Myocyte (in vitro differentiated cells): ENCODE results near the gene PTGES2. TPM values are rescaled to one million over a fixed set of nuclear protein-coding genes. Genes with fewer than 3 reads are reported as not detected.

Source experiments
- DNase-seq: peaks from one replicate; pipeline ENCODE4 v3.0.0-alpha.2; 2012; ENCODE audit warnings: low read depth
- polyA plus RNA-seq: library from polyadenylated mRNA; unstranded; fragments of >200 nt; gene quantifications from one replicate; pipeline ENCODE4 v1.2.1, GENCODE V29; 2012; ENCODE audit warnings: missing spikeins
- total RNA-seq: library from RNA; depleted of rRNA; stranded (reverse); fragments of >200 nt; gene quantifications from 2 replicates; pipeline ENCODE4 v1.2.3, GENCODE V29; 2014

Gene PTGES2
- total RNA-seq, result 65.9 and 68.6 TPM in 2 replicates
- polyA plus RNA-seq, result 60.2 TPM

- DNase-seq, result peak; percentile 92
Observed at GRCh38 chr9:128127568-128127989, at the start of gene PTGES2. PTGES2 (minus strand) TSS chr9:128127729; CDS start chr9:128127717, 12 bp downstream.

DNA sequence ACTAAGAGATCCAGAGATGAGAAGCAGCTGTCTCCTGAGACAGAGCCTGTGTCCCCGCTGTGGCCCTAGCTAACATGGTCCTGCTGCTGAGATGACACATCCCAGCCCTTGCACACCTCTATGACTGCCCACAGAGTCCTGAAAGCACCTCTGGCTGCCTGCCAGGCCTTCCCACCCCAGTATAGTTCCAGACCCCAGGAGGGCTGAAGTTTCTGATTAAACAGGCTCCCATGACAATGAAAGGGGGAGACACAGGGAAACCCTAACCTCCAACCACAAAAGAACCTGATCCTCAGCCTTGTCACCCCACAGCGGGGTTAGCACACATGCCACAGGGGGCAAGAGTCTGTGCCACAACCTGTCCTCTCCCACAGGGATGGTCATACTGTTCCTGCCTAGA lies 48.2 kb upstream of the PTGES2 start:
- DNase-seq, result peak; percentile 26

- no peak for DNase-seq
Observed at GRCh38 chr9:128175102-128175563, 47.6 kb upstream of the PTGES2 start.

- no peak for DNase-seq
Observed at GRCh38 chr9:128174062-128174461, 46.5 kb upstream of the PTGES2 start.

GRCh38 chr9:128169925-128170324 lies 42.4 kb upstream of the PTGES2 start:
- peak; percentile 71 for DNase-seq

DNA sequence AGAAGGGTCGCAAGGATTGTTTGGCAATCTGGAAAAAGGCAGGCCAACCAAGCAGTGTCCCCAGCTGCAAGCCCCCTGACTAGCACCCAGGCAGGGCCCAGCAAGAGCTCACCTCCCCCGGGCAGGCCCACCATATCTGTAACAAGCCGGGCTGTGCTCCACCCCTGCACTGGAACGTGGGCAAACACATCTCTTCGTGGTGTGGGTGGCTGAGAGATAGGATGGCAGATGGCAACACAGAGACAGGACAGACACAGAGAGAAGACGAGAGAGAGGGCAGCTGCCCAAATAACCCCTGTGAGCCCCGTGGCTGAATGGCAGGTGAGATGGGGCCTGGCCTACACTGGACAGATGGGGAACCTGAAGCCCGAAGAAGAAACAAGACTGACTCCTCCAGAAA lies 42.0 kb upstream of the PTGES2 start:
- DNase-seq, result peak; percentile 69

- peak; percentile 68 for DNase-seq
Observed at GRCh38 chr9:128168731-128169308, 41.3 kb upstream of the PTGES2 start.

DNA sequence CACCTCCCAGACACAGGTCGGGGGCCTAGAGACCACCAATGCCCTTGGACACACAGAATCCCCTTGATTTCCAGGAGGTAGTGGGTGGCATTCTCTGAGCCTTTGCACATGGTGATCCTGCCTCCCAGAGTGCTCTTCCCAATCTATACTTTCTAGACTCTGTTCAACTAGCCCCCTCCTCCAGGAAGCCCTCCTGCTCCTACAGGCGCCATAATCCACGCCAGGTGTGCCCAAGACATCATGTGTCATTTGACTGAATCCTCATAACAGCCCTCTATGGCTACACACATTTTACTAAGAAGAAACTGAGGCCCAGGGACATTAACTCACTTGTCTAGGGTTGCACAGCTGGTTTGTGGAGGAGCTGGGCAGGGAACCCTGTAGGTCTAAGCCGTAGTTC lies 39.7 kb upstream of the PTGES2 start:
- no peak for DNase-seq

DNA sequence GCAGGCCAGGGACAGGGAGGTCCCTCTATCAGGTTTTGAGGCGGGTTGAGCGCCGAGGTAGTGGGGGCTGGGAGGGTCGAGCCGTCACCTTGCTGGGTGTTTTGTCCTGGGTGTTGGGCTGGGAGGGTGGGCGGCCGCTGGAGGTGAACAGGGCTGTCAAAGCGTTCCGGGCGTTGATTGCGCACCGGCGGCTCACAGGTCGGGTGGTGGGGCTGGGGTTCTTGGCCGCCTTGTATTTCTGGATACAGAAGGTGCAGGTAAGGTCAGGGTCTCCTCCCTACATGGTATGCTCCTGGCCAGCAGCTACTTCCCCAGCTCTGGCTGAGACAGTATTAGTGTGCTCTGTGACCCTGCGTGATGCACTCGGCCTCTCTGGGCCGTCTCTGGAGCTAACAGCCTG lies 38.6 kb upstream of the PTGES2 start:
- no peak for DNase-seq

DNA sequence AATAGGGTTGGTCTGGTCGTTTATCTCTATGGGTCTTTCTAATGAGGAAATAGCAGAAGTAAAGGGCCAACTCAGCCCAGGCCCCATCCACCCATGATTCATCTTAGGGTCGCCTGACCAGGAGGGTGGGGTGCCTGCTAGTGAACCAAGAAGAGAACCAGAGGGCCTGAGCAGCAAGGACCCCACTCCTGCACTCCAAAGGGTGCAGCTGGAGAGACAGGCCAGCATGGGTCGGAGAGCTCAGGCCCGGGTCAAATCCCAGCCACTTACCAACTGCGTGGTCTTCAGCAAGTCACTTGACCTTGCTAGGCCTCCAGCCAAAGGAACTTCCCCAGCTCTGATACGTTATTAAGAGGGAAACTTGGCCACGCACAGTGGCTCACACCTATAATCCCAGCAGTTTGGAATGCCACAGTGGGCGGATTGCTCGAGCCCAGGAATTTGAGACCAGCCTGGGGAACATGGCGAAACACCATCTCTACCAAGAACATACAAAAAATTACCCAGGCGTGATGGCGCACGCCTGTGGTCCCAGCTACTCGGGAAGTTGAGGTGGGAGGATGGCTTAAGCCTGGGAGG lies 36.9 kb upstream of the PTGES2 start:
- DNase-seq, result peak; percentile 46

GRCh38 chr9:128163523-128164306 lies 36.2 kb upstream of the PTGES2 start:
- DNase-seq, result no peak

- peak; percentile 59 for DNase-seq
Observed at GRCh38 chr9:128163027-128163515, 35.5 kb upstream of the PTGES2 start.

DNA sequence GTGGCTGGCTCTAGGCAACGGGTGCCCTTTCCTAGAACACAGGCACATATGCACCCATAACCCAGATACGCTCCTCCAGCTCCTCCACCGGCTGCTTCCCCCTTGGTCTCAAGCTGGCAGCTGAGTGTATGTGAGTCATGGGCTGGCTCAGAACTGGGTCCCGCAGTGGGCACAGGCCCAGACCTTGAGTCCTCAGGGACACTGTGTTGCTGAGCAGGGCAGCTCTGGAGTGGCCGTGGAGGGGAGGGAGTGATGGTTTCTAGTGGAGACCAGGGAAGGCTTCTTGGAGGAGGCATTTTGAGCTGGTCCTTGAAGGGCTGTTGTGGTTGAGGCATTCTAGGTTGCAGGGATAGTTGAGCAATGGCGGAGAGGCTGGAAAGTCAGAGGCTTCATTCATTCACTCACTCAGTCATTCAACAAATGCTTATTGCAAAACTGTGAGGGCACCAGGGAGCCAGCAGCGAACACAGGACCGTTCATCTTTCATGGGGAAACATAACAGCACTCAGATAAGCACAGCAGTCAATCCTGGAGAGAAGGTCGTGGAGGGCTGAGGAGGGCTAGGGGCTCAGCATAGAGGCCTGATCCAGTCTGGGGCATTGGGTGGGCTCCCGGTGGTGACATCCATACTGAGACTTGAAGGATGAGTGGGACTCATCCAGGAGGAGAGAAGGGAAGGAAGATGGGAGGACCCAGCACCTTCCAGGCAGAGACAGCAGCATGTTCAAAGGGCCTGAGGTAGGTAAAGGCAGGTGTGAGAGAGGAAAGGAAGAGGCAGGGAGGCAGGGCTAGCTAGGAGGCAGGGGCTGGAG lies 34.9 kb upstream of the PTGES2 start:
- peak; percentile 93 for DNase-seq

DNA sequence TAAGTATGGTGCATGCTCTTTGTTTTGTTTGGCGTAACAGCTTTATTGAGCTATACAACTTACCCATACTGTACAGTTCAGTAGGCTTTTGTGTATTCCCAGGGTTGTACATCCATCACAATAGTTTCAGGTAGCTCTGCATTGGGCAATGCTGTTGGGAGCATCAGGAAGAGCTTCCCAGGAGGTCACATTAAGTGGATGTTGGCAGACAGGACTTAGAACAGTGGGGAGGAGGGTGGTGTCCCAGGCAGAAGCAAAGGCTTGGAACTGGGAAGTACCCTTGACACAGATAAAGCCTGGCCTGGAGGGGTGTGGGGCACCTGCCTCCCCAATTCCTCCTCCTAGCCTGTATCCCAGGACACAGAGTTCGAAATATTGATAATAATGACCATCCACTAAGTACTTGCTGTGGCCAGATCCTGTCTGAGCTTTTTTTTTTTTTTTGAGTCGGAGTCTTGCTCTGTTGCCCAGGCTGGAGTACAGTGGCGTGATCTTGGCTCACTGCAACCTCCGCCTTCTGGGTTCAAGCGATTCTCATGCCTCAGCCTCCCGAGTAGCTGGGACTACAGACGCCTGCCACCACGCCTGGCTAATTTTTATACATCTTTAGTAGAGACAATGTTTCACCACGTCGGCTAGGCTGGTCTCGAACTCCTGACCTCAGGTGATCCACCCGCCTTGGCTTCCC lies 33.8 kb upstream of the PTGES2 start:
- DNase-seq, result no peak

GRCh38 chr9:128160603-128160987 lies 33.1 kb upstream of the PTGES2 start:
- DNase-seq, result no peak

DNA sequence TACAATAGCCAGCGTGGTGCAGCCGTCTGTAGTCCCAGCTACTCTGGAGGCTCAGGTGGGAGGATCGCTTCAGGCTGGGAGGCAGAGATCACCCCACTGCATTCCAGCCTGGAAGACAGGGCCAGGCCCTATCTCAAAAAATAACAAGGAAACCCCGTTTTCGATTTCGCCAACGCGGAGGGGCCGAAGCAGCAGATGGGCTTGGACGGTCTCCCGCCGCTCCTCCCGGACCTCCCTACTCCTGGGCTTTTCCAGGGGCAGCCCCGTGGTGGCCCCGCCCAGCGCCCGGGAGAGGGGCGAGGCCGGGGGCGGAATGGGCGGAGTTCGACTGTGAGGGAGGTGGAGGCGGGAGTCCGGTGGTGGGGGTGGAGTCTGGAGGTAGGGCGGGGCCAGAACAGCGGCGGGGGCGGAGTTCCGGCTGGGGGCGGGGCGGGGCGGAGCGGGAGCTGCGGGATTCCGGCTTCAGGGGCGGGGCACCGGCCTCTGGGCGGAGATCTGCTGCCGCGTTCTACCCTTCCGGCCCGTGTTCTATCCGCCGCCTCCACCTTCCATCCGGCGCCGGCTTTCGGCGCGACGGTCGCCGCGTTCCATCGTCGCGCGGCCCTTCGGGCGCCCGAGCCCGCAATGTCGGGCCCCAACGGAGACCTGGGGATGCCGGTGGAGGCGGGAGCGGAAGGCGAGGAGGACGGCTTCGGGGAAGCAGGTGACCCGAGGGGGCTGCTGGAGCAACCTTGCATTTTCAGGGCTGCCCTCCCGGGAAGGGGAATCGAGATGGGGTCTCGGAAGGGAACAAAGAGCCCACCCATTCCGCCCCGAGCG lies 32.5 kb upstream of the PTGES2 start, which contains the start of gene BBLN:
Gene BBLN (plus strand): TSS at position 482 of the 819 bp plus-strand sequence. CDS start 143 bp downstream, at position 625.
- DNase-seq, result peak; percentile 92

GRCh38 chr9:128159522-128159783 lies 31.9 kb upstream of the PTGES2 start:
- DNase-seq, result no peak

GRCh38 chr9:128155736-128156500 lies 28.4 kb upstream of the PTGES2 start:
- DNase-seq, result no peak
